ENCODE measurements around the gene CGREF1. TPM values are rescaled to one million over a fixed set of nuclear protein-coding genes. Genes with fewer than 3 reads are reported as not detected.

The CGREF1 gene
- total RNA-seq, 4 donors from 2014 or later, result 0.50 to 1.4 (median 0.92) TPM; not detected in 1

DNA sequence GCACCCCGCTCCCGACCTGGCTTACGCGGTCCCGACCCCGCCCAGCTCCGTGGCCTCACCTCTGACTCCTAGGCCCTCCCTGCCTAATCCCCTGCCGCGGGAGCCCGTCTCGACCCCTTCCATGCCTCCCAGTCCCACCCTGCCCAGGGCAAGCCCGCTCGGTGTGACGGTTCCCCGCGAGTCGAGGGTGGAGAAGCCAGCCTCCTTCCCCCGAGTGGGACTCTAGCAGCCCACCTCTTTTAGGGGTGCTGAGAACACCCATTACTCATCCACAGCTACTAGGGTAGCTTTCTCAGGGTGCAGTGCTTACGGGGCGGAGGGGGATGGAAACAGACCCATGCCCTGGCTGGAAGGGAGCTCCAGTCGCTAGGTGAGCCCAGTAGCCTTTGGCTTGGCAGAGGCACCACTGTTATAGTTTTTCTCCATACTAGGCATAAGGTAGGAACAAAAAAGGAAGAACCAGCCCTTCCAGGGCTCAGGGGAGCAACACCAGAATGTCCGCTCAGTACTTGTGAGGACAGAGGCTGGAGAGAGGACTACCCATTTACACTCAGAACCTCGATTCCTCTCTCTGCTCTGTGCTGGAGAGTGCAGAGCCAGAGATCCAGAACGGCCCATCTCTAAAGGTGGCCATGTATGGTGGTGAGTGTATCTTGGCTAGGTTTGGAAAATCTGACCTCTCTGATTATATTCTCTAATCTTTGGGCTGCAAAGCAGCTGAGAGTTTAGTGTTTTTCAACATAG, 66.9 kb downstream of the CGREF1 start:
- peaks cover 14 to 43% (median 23%) of the 10 kb centered on the region in 4 donors for H3K4me1 ChIP-seq
- peak overlapping the region; percentile 74 to 99 (median 94) for H3K4me3 ChIP-seq
- intact Hi-C loops (cut with DNase I), result loop anchor here (2.0 kb wide), 2 partner anchors 19 to 27 kb away; partner anchors contain the start of genes EMILIN1 and OST4
- H3K9me3 ChIP-seq, result no peaks in the 10 kb centered on the region
- WGBS, result 9% methylated on average over 9 of the region's 24 CpGs
- no peaks in the 10 kb centered on the region for H3K27me3 ChIP-seq
- peak overlapping the region; percentile 89 to 96 (median 94) for H3K27ac ChIP-seq (replicated peaks in 1 of 4)
- DNase-seq (ENCODE audit: extremely low spot score), result no peak
- H3K36me3 ChIP-seq, result peaks cover 15 to 41% (median 38%) of the 10 kb centered on the region in 4 donors
- TF ChIP-seq, protein P1, sequence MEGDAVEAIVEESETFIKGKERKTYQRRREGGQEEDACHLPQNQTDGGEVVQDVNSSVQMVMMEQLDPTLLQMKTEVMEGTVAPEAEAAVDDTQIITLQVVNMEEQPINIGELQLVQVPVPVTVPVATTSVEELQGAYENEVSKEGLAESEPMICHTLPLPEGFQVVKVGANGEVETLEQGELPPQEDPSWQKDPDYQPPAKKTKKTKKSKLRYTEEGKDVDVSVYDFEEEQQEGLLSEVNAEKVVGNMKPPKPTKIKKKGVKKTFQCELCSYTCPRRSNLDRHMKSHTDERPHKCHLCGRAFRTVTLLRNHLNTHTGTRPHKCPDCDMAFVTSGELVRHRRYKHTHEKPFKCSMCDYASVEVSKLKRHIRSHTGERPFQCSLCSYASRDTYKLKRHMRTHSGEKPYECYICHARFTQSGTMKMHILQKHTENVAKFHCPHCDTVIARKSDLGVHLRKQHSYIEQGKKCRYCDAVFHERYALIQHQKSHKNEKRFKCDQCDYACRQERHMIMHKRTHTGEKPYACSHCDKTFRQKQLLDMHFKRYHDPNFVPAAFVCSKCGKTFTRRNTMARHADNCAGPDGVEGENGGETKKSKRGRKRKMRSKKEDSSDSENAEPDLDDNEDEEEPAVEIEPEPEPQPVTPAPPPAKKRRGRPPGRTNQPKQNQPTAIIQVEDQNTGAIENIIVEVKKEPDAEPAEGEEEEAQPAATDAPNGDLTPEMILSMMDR (IDR thresholded peaks at IDR 0.05), result no peak
- peak in 1 of 2 donors; percentile 9 for TF ChIP-seq POLR2AphosphoS5 (IDR thresholded peaks at IDR 0.05)

DNA sequence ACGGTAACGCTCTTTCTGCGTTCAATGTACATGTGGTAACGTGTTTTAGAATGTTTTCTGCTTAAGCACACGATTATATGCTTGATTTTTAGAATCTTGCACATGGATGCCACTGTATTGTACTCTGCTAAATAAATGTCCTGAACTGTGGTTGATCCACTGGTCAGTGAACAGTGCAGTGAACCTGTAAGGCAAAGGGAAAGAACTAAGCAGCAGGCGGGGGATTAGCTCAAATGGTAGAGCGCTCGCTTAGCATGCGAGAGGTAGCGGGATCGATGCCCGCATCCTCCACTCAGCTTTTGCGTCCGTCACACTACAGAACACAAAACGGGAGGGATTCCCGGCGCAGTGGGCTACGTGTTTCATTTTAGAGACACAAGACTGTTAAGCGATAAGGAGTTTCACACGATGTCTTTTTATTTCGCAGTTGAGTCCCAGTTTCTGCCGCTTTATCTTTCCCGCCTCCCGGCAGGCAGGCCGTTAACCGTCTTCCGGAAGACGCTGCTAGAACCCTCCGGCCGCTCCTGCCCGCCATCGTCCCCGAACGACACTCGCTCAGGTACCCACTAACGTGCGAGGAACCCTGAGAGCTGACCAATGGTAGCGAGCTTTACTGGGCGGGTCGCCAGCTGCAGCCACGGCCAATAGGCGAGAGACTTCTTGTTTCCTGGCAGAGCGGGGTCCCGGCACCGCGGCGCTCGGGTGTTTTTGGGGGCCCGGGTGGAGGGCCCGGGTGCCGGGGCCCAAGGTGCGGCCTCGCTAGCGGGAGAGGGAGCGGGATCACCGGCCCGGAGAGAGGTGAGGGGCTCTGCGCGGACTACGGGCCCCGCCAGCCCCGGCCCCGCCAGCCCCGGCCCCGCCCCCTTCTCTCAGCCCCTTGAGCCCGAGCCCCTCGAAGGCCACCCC, 67.7 kb downstream of the CGREF1 start, which contains the start of gene AGBL5:
Gene AGBL5, plus strand, starts transcription at position 673 of the 906 bp plus-strand sequence. CDS start 1,291 bp downstream, outside the sequence.
- H3K4me3 ChIP-seq, result peak within 1 kb of the TSS; percentile 74 to 99 (median 94)
- TF ChIP-seq POLR2A (IDR thresholded peaks at IDR 0.05; ENCODE audit: low read depth), result peak; percentile 20
- TF ChIP-seq POLR2AphosphoS5 (IDR thresholded peaks at IDR 0.05), result peak; percentile 82 to 94
- TF ChIP-seq EP300 (IDR thresholded peaks at IDR 0.05), result no peak
- TF ChIP-seq, protein P1 (IDR thresholded peaks at IDR 0.05), result no peak
- 1% methylated on average over 37 of the region's 67 CpGs for WGBS
- H3K9me3 ChIP-seq, result no peaks in the 10 kb centered on the region
- peak within 1 kb of the TSS; percentile 89 to 96 (median 94) for H3K27ac ChIP-seq (replicated peaks in 1 of 4)
- peak; percentile 99 for DNase-seq (ENCODE audit: extremely low spot score)
- no peaks in the 10 kb centered on the region for H3K27me3 ChIP-seq
- H3K4me1 ChIP-seq, result peaks cover 14 to 42% (median 23%) of the 10 kb centered on the region in 4 donors
- intact Hi-C loops (cut with DNase I), result loop anchor here (1.0 to 2.0 kb wide), 3 partner anchors 20 to 35 kb away; partner anchors contain the start of genes EMILIN1, KHK and OST4
- H3K36me3 ChIP-seq, result peaks cover 8 to 33% (median 30%) of the 10 kb centered on the region in 4 donors

Other genes starting within 250 kb of the CGREF1 start
- 10 to 100 TPM in 3 of 4 donors, 1 to 10 TPM in 1; 9.3 to 23.0 (median 13.4) TPM for gene MAPRE3, start 148.5 kb downstream of the CGREF1 start, total RNA-seq
- 10 to 100 TPM; 26.7 to 47.7 (median 35.3) TPM for gene TMEM214, start 86.2 kb downstream of the CGREF1 start, total RNA-seq
- 10 to 100 TPM; 19.5 to 29.2 (median 24.1) TPM for gene AGBL5, start 67.5 kb downstream of the CGREF1 start, total RNA-seq
- 100 to 1,000 TPM; 200 to 352 (median 243) TPM for gene OST4, start 47.5 kb downstream of the CGREF1 start, total RNA-seq
- gene EMILIN1, start 40.5 kb downstream of the CGREF1 start, total RNA-seq, result 100 to 1,000 TPM; 126 to 288 (median 168) TPM
- gene KHK, start 32.4 kb downstream of the CGREF1 start, total RNA-seq, result 1 to 10 TPM; 1.2 to 6.3 (median 1.7) TPM
- under 1 TPM in 1 of 4 donors, not detected in 3; 0.92 TPM for gene ABHD1, start 4.7 kb upstream of the CGREF1 start, total RNA-seq
- 10 to 100 TPM; 39.9 to 64.7 (median 48.3) TPM for gene PREB, start 15.5 kb upstream of the CGREF1 start, total RNA-seq
- gene PRR30, start 20.3 kb upstream of the CGREF1 start, total RNA-seq, result not detected
- not detected for gene TCF23, start 29.9 kb upstream of the CGREF1 start, total RNA-seq
- gene ATRAID, start 92.9 kb upstream of the CGREF1 start, total RNA-seq, result 100 to 1,000 TPM; 118 to 143 (median 130) TPM
- gene SLC5A6, start 93.1 kb upstream of the CGREF1 start, total RNA-seq, result 10 to 100 TPM in 3 of 4 donors, 1 to 10 TPM in 1; 7.5 to 21.5 (median 13.6) TPM
- 10 to 100 TPM; 12.4 to 28.3 (median 16.6) TPM for gene CAD, start 98.2 kb upstream of the CGREF1 start, total RNA-seq
- not detected for gene SLC30A3, start 143.9 kb upstream of the CGREF1 start, total RNA-seq
- under 1 TPM in 1 of 4 donors, not detected in 3; 0.42 TPM for gene DNAJC5G, start 156.3 kb upstream of the CGREF1 start, total RNA-seq
- under 1 TPM in 1 of 4 donors, not detected in 3; 0.32 TPM for gene TRIM54, start 163.3 kb upstream of the CGREF1 start, total RNA-seq
- gene UCN, start 189.3 kb upstream of the CGREF1 start, total RNA-seq, result 1 to 10 TPM; 1.8 to 6.1 (median 3.3) TPM
- gene MPV17, start 204.0 kb upstream of the CGREF1 start, total RNA-seq, result 10 to 100 TPM; 46.7 to 70.2 (median 60.6) TPM
- gene GTF3C2, start 237.6 kb upstream of the CGREF1 start, total RNA-seq, result 10 to 100 TPM; 27.5 to 44.3 (median 31.6) TPM